Measurements from ENCODE around the gene MTHFSD.

The MTHFSD gene

DNA sequence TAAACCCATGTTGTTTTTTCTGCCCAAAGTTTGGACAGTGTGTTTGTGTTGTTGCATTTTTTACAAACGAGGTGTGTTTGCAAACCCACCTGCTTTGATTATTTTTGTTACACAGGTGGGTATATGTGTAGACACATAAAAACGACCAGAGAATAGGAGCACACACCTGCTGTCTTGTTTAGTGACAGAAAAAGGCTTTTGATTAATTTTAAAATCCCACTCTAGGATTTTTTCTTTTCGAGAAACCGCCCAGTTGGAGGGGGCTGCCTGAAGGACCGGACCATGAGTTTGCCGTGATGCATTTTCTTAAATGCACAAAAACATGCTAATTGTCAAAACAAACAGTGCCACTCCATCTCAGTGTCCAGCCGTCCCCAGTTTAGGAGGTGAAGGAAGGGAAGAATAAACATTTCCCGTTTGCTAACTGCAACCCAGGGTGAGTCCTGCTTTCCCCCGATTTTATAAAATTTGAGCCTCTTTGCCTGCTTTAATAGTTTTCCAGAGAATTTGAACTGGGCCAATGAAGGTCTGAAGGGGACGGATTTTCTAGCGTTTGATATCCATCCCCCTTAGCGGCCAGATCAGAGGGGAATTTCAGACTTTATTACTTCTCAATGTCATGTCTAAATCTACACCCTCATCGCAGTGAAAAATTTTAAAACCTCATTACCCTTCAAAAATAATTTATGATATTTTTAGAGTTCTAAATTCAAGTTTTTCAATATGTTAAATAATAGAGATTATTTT is 14.8 kb upstream of the MTHFSD start:
- DNase-seq, result no peak

DNA sequence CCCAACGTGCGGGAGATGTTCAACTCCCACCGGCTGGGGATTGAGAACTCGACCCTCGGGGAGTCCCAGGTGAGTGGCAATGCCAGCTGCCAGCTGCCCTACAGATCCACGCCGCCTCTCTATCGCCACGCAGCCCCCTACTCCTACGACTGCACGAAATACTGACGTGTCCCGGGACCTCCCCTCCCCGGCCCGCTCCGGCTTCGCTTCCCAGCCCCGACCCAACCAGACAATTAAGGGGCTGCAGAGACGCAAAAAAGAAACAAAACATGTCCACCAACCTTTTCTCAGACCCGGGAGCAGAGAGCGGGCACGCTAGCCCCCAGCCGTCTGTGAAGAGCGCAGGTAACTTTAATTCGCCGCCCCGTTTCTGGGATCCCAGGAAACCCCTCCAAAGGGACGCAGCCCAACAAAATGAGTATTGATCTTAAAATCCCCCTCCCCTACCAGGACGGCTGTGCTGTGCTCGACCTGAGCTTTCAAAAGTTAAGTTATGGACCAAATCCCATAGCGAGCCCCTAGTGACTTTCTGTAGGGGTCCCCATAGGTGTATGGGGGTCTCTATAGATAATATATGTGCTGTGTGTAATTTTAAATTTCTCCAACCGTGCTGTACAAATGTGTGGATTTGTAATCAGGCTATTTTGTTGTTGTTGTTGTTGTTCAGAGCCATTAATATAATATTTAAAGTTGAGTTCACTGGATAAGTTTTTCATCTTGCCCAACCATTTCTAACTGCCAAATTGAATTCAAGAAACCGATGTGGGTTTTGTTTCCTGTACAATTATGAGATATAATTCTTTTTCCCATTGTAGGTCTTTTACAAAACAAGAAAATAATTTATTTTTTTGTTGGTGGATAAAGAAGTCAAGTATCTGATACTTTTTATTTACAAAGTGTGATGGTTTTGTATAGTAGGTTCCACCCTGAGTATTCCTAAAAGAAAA is 13.9 kb upstream of the MTHFSD start:
- no peak for DNase-seq

DNA sequence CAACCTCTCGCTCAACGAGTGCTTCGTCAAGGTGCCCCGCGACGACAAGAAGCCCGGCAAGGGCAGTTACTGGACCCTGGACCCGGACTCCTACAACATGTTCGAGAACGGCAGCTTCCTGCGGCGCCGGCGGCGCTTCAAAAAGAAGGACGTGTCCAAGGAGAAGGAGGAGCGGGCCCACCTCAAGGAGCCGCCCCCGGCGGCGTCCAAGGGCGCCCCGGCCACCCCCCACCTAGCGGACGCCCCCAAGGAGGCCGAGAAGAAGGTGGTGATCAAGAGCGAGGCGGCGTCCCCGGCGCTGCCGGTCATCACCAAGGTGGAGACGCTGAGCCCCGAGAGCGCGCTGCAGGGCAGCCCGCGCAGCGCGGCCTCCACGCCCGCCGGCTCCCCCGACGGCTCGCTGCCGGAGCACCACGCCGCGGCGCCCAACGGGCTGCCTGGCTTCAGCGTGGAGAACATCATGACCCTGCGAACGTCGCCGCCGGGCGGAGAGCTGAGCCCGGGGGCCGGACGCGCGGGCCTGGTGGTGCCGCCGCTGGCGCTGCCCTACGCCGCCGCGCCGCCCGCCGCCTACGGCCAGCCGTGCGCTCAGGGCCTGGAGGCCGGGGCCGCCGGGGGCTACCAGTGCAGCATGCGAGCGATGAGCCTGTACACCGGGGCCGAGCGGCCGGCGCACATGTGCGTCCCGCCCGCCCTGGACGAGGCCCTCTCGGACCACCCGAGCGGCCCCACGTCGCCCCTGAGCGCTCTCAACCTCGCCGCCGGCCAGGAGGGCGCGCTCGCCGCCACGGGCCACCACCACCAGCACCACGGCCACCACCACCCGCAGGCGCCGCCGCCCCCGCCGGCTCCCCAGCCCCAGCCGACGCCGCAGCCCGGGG is 12.9 kb upstream of the MTHFSD start:
- DNase-seq, result no peak

DNA sequence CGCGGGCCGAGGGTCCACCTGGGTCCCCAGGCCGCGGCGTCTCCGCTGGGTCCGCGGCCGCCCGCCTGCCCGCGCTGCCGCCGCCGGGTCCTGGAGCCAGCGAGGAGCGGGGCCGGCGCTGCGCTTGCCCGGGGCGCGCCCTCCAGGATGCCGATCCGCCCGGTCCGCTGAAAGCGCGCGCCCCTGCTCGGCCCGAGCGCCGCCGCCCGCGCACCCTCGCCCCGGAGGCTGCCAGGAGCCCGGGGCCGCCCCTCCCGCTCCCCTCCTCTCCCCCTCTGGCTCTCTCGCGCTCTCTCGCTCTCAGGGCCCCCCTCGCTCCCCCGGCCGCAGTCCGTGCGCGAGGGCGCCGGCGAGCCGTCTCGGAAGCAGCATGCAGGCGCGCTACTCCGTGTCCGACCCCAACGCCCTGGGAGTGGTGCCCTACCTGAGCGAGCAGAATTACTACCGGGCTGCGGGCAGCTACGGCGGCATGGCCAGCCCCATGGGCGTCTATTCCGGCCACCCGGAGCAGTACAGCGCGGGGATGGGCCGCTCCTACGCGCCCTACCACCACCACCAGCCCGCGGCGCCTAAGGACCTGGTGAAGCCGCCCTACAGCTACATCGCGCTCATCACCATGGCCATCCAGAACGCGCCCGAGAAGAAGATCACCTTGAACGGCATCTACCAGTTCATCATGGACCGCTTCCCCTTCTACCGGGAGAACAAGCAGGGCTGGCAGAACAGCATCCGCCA is 12.1 kb upstream of the MTHFSD start:
- no peak for DNase-seq

DNA sequence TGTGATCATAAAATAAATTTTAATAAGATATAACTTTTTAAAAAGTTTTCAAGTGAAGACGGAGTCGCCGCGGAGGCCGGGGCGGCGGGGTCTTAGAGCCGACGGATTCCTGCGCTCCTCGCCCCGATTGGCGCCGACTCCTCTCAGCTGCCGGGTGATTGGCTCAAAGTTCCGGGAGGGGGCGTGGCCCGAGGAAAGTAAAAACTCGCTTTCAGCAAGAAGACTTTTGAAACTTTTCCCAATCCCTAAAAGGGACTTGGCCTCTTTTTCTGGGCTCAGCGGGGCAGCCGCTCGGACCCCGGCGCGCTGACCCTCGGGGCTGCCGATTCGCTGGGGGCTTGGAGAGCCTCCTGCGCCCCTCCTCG is 11.5 kb upstream of the MTHFSD start, which contains the start of gene FOXC2:
TSS of gene FOXC2 (plus strand) at position 229 of the 365 bp plus-strand sequence. CDS start 507 bp downstream, outside the sequence.
- no peak for DNase-seq

DNA sequence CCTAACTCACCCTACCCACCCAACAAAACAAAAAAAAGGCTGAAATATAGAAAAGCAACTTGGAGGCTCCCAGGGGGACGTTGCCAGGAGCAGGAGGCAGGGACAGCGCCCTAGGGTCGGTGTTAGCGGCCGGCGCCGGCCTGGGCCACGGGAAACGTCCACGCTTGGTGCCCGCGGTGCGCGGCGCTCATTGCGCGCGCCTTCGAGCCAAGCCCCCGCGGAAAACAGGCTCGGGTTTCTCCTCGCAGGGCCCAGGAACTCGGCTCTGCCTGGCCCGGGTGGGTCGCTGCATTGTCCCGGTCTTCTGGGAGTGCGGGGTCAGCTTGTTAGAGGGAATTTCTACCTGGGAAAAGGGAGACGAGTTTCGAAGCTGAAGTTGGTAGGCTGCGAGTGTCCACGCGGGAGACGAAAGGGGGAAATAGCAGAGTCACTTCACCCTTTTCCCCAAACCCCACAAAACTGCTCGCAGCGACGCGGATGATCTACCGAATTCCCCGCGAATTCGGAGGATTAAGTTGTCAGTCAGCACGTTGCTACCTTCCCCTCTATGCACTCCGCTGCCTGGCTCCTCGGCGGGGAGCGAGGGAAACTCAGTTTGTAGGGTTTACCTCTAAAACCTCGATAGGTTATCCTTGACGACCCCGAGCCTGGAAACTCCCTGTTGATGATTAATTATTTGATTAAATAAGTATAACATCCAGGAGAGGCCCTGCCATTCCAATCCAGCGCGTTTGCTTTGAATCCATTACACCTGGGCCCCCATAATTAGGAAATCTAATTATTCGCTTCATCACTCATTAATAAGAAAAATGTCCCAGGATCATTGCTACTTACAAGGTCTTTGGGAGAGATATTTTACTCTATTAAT is 10.8 kb upstream of the MTHFSD start:
- no peak for DNase-seq

DNA sequence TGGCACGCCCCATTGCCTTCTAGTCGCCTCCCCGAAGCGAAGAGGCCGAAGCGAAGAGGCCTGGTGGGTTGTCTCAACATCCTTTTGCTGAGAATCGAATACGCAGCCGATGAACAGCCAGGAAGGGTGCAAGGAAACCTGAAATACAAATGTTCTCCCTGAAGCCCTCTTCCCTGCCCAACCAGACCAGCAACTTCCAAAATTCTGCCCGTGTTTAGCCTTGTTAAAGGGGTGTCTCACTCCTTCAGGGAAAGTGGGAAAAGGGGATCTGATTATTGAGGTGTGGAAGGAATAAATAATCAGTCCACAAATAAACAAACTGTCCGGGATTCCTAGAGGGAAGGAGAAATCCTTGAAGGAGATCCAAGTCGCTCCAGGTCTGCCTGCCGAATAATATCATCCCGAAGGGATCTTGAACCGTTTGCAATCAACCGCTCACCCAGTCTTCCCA is 10.2 kb upstream of the MTHFSD start:
- DNase-seq, result no peak

DNA sequence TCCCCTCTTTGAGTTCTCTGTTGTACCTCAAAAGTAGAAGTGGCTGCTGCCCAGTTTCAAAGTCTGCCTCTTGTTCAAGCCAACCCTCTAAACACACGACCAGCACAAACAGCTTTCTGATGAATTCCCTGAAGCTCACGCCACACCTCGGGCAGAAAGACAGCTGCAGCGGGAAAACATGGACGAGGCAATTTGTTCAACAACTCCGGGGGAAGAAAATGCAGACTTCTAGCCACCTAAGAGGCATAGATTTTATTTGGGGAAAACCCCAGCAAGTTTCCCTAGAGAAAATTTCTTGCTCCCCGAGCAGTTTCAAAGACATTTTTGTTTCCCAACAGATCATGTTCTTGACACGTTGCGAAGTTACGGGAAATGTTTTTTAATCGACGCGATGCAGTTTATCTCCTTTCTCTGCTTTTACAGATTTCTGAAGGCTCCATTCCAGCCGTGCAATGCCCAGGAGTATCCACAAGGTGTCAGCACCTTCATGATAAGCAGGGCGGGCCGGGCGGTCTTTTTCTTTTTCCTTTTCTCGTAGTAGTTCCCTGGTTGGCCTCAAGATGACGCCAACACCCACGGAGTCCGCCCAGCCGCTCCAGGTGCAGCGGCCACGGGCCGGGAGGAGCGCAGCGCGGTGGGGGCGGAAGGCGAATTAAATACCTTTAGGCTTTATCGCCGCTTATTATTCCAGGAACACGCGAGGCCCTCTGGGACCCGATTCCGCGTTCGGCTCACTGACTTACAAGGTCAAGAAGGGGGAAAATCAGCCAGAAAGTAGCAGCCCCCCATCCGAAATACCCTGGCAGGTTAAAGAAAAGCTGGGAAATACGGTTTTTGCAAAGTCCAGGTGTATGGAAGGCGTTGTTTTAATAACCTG is 8.7 kb upstream of the MTHFSD start:
- peak; percentile 79 to 88 for DNase-seq

DNA sequence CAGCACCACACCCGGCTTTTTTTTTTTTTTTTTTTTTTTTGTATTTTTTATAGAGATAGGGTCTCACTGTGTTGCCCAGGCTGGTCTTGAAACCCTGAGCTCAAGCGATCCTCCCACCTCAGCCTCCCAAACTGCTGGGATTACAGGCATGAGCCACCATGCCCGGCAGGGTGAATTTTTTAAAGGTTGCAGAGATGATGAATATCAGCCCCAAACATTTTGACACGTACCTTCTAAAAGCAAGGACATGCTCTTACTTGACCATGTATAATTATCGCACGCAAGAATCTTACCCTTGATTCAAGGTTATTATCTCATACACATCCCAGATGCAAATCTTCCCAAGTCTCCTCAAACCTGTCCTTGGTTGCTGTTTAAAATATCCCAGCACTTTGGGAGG is 7.3 kb upstream of the MTHFSD start:
- no peak for DNase-seq

DNA sequence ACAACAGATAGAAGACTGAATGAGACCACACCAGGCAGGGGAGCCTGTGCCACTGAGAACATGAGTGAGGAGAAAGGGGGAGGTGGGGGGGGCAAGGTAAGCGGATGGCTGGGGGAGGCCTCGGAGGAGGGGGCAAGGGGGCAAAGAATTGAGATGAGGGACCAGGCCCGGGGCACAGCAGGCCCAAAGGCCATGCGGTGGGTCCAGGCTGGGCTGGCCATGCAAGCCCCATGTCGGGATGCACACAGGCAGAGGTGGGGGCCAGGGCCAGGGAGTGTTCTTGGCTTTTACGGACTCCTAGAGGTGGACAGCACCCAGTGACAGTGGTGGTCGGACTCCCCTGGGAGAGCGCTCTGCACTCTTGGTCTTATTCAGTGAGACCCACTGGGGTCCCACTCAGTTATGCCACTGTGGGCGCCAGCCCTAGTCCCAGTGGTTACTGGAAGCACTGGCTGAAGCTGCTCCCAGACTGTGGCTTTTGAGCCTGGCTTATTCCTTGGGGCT is 4.8 kb upstream of the MTHFSD start:
- DNase-seq, result no peak

DNA sequence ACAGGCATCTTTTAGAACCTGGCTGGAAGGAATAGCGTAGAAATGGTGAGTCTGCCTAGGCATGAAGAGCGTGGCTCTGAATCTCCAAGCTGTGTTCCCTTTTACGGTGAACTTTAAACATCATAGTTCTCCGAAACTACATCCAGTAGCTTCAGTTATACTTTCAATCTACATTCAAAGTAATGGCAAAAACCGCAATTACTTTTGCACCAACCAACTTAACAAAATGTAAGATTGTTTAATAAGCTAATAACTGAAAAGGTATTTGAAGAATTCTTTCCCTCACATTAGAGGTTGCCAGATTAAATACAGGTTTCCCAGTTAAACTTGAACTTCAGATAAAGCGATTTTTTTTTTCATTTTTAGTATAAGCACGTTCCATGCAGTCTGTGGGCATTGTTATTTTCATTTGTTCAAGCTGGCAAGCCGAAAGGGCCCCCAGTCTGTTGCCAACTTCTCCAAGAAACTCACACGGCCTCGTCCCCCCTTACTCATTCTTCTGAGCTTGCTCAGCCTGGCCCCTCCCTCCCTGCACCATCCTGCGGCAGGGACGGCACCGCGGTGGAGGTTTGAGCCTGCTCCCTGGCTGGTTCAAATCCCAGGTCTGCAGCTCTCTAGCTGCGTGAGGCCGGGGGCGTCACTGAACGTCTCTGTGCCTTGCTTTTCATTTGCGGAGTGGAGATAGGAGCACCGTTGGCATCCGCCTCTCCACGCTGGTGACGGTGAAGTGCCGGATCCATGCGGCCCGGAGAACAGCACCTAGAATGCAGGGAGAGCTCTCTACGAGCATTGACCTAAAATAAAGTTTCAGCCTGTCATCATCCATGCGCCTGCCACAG is 3.5 kb upstream of the MTHFSD start:
- no peak for DNase-seq

DNA sequence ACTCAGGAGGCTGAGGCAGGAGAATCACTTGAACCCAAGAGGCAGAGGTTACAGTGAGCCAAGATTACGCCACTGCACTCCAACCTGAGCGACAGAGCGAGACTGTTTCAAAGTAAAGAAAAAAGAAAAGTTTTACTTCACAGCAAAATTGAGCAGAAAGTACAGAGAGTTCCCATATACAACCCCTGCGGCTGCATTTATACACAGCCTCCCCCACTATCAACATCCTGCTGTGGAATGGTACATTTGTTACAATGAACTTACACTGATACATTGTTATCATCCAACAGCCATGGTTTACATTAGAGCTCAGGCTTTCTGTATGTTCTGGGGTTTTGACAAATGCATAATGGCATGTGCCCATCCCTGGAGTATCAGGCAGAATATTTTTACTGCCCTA is 2.6 kb upstream of the MTHFSD start:
- no peak for DNase-seq

DNA sequence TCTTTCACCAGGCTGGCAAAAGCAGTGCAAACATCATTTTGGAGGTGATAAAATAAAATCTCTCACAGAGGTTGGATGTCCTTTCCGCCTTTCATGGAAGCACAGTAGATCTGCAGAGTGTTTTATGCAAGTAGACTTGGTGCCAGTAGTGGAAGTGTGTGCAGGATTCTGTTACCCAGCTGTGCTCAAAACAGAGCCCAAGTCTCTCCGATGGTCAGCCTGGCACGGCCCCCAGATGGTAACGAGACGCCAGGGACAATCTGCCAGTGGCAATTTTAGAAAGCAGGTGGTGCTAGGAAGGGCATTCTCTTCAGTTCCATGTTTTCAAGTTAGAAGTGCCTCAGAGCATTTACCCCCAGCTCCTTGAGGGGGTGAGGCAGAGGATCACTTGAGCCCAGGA is 1.5 kb upstream of the MTHFSD start:
- no peak for DNase-seq

DNA sequence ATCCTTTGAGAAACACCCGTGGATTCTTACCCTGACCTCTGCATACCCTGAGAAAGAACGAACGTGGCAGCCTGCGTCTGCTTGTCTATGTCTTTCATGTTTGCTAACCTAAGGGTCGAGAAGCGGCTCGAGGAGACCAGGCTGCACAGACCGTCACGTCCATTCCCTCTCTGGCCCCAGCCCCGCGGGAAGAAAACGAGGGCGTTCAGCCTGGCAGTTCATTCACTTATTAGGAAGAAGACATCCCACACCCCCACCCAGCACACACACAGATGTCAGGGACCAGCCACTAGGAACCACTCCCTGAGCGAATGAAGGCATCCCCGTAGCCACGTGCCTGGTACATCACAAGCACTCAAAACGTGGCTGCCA is 655 bp upstream of the MTHFSD start:
- no peak for DNase-seq

DNA sequence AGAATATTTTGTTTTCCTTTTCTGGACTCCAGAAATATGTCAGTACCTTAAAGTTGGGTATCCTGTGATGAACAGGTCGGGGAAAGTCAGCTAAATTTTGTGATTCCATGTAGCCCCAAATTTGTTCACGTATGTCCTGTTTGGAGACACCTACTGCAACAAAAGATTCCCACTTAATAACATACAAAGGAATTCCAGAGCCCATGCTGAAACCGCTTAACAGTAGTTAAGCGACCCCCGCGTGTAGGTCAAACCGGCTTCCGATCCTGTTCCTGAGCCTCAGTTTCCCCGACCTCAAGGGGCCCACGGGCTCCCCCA is 477 bp downstream of the MTHFSD start:
- DNase-seq, result no peak

DNA sequence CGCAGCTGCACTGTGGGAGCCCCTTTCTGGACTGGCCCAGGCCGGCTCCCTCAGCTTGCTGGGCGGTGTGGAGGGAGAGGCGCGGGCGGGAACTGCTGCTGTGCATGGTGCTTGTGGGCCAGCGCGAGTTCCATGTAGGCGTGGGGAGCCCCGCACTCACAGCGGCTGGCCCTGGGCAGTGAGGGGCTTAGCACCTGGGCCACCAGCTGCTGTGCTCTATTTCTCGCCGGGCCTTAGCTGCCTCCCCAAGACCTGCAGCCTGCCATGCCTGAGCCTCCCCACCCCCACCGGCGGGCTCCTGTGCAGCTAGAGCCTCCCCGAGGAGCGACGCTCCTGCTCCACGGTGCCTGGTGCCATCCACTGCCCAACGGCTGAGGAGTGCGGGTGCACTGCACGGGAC is 1.7 kb downstream of the MTHFSD start:
- DNase-seq, result no peak

DNA sequence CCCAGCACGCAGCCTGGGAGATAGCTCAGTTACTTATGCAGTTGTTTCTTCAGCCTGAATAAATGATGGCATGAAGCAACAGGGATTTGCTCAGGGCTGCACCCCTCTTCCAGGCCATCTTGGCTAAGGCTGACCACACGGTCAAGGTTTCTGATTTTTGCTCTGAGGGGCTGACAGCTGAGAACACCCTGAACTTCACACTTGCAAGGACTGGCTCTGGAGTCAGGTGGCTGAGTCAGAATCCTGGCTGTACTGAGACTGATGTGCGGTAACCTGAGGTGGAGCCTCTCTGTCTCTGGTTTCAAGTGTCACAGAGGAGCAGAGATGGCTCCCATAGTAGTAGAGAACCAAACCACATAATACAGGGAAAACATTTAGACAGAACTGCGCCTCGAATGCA is 4.8 kb downstream of the MTHFSD start:
- no peak for DNase-seq

DNA sequence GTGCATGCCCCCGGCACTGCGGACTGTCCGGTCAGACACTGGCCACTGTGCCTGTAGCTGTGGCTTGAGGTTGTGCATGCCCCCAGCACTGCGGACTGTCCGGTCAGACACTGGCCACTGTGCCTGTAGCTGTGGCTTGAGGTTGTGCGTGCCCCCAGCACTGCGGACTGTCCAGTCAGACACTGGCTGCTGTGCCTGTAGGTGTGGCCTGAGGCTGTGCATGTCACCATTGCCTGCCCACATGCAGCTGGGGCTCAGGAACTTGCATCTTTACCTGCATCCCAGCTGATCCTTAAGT is 5.2 kb downstream of the MTHFSD start:
- no peak for DNase-seq

Data from hippocampal formation (tissue), 2 donors.